HL-60 (cell line): Measurements from ENCODE around the gene NR1I3.

Source experiments
- POLR2AphosphoS5 ChIP-seq: IDR thresholded peaks from 2 replicates; pipeline ENCODE4 v1.6.1; 2012; ENCODE audit warnings: low read depth
- TF ChIP-seq, protein P1 (sequence below): IDR thresholded peaks from one replicate; pipeline ENCODE4 v1.5.1; 2011; ENCODE audit warnings: low read length, control low read depth, inconsistent platforms; ENCODE audit not compliant: insufficient read depth
- TF ChIP-seq, protein P2 (sequence below): IDR thresholded peaks from 2 replicates; pipeline ENCODE4 v1.6.1; 2012; ENCODE audit warnings: low read depth; ENCODE audit not compliant: insufficient replicate concordance

GRCh38 chr1:161201836-161202712 is 35.9 kb downstream of the NR1I3 start, which contains the start of gene NDUFS2:
- TF ChIP-seq, protein P1, sequence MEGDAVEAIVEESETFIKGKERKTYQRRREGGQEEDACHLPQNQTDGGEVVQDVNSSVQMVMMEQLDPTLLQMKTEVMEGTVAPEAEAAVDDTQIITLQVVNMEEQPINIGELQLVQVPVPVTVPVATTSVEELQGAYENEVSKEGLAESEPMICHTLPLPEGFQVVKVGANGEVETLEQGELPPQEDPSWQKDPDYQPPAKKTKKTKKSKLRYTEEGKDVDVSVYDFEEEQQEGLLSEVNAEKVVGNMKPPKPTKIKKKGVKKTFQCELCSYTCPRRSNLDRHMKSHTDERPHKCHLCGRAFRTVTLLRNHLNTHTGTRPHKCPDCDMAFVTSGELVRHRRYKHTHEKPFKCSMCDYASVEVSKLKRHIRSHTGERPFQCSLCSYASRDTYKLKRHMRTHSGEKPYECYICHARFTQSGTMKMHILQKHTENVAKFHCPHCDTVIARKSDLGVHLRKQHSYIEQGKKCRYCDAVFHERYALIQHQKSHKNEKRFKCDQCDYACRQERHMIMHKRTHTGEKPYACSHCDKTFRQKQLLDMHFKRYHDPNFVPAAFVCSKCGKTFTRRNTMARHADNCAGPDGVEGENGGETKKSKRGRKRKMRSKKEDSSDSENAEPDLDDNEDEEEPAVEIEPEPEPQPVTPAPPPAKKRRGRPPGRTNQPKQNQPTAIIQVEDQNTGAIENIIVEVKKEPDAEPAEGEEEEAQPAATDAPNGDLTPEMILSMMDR = no peak
- TF ChIP-seq, protein P2, sequence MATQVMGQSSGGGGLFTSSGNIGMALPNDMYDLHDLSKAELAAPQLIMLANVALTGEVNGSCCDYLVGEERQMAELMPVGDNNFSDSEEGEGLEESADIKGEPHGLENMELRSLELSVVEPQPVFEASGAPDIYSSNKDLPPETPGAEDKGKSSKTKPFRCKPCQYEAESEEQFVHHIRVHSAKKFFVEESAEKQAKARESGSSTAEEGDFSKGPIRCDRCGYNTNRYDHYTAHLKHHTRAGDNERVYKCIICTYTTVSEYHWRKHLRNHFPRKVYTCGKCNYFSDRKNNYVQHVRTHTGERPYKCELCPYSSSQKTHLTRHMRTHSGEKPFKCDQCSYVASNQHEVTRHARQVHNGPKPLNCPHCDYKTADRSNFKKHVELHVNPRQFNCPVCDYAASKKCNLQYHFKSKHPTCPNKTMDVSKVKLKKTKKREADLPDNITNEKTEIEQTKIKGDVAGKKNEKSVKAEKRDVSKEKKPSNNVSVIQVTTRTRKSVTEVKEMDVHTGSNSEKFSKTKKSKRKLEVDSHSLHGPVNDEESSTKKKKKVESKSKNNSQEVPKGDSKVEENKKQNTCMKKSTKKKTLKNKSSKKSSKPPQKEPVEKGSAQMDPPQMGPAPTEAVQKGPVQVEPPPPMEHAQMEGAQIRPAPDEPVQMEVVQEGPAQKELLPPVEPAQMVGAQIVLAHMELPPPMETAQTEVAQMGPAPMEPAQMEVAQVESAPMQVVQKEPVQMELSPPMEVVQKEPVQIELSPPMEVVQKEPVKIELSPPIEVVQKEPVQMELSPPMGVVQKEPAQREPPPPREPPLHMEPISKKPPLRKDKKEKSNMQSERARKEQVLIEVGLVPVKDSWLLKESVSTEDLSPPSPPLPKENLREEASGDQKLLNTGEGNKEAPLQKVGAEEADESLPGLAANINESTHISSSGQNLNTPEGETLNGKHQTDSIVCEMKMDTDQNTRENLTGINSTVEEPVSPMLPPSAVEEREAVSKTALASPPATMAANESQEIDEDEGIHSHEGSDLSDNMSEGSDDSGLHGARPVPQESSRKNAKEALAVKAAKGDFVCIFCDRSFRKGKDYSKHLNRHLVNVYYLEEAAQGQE = peak; percentile 75
- peak; percentile 87 for TF ChIP-seq POLR2AphosphoS5
